OCI-LY1 (cell line): ENCODE results near the gene CELF4.

Experiments
- H2AFZ ChIP-seq: fragments of 200-600 bp; sonication (generic), shearing (Covaris generic); 2 replicates; pipeline ENCODE4 v1.6.0; 2014; ENCODE audit warnings: antibody characterized with exemption, mild to moderate bottlenecking, low read length
- H3F3A ChIP-seq: fragments of 200-600 bp; sonication (generic), shearing (Covaris generic); 2 replicates; pipeline ENCODE4 v1.6.0; 2014; ENCODE audit warnings: mild to moderate bottlenecking, antibody characterized with exemption, low read length, moderate library complexity; ENCODE audit not compliant: insufficient read depth
- H3K27ac ChIP-seq: fragments of 200-600 bp; sonication (generic); 2 replicates; pipeline ENCODE4 v1.5.1; 2014; ENCODE audit warnings: low read length, mixed run types, mild to moderate bottlenecking, low read depth; ENCODE audit not compliant: poor library complexity, severe bottlenecking
- H3K27me3 ChIP-seq: fragments of 200-600 bp; sonication (generic); 2 replicates; pipeline ENCODE4 v1.6.0; 2014; ENCODE audit warnings: antibody characterized with exemption, mild to moderate bottlenecking, low read length, moderate library complexity; ENCODE audit not compliant: insufficient read depth
- H3K36me3 ChIP-seq: fragments of 200-600 bp; sonication (generic); 2 replicates; pipeline ENCODE4 v1.6.1; 2014; ENCODE audit warnings: mild to moderate bottlenecking, antibody characterized with exemption, low read length, moderate library complexity, mixed read lengths; ENCODE audit not compliant: insufficient read depth
- H3K4me1 ChIP-seq: fragments of 200-600 bp; sonication (generic); 2 replicates; pipeline ENCODE4 v1.5.1; 2014; ENCODE audit warnings: mild to moderate bottlenecking, low read length, moderate library complexity; ENCODE audit not compliant: insufficient read depth, severe bottlenecking
- H3K4me2 ChIP-seq: fragments of 200-600 bp; sonication (generic), shearing (Covaris generic); 2 replicates; pipeline ENCODE4 v1.6.1; 2014; ENCODE audit warnings: low read length
- H3K4me3 ChIP-seq: fragments of 200-600 bp; sonication (generic); 2 replicates; pipeline ENCODE4 v1.5.1; 2014; ENCODE audit warnings: low read length, low read depth, mild to moderate bottlenecking, mixed read lengths; ENCODE audit not compliant: poor library complexity, severe bottlenecking
- H3K79me2 ChIP-seq: fragments of 200-600 bp; shearing (Covaris generic); 2 replicates; pipeline ENCODE4 v1.6.1; 2016; ENCODE audit warnings: mixed run types, low read length, mixed read lengths; ENCODE audit not compliant: insufficient read depth
- H3K9ac ChIP-seq: fragments of 200-600 bp; sonication (generic), shearing (Covaris generic); 2 replicates; pipeline ENCODE4 v1.6.1; 2014; ENCODE audit warnings: mild to moderate bottlenecking, low read length, mixed read lengths
- H3K9me2 ChIP-seq: fragments of 200-600 bp; sonication (generic), shearing (Covaris generic); 2 replicates; pipeline ENCODE4 v1.6.1; 2014; ENCODE audit warnings: low read depth, mild to moderate bottlenecking, low read length, mixed read lengths
- H3K9me3 ChIP-seq: fragments of 200-600 bp; shearing (Covaris generic); 2 replicates; pipeline ENCODE4 v1.6.1; 2014; ENCODE audit warnings: low read length, mixed read lengths
- H4K20me1 ChIP-seq: fragments of 200-600 bp; sonication (generic), shearing (Covaris generic); 2 replicates; pipeline ENCODE4 v1.6.0; 2016; ENCODE audit warnings: mild to moderate bottlenecking, low read length; ENCODE audit not compliant: insufficient read depth
- EZH2 ChIP-seq: fragments of 200-600 bp; sonication (generic), shearing (Covaris generic); IDR thresholded peaks from 2 replicates; pipeline ENCODE4 v1.8.0; 2017; ENCODE audit warnings: borderline replicate concordance, mixed run types, mild to moderate bottlenecking, antibody characterized with exemption, low read length, moderate library complexity, mixed read lengths
- TF ChIP-seq, protein P1 (sequence below): fragments of 200-600 bp; sonication (generic), shearing (Covaris generic); IDR thresholded peaks from 2 replicates; pipeline ENCODE4 v1.5.1; 2017; ENCODE audit warnings: mild to moderate bottlenecking, antibody characterized with exemption, low read length, moderate library complexity, mixed read lengths

Gene CELF4

DNA sequence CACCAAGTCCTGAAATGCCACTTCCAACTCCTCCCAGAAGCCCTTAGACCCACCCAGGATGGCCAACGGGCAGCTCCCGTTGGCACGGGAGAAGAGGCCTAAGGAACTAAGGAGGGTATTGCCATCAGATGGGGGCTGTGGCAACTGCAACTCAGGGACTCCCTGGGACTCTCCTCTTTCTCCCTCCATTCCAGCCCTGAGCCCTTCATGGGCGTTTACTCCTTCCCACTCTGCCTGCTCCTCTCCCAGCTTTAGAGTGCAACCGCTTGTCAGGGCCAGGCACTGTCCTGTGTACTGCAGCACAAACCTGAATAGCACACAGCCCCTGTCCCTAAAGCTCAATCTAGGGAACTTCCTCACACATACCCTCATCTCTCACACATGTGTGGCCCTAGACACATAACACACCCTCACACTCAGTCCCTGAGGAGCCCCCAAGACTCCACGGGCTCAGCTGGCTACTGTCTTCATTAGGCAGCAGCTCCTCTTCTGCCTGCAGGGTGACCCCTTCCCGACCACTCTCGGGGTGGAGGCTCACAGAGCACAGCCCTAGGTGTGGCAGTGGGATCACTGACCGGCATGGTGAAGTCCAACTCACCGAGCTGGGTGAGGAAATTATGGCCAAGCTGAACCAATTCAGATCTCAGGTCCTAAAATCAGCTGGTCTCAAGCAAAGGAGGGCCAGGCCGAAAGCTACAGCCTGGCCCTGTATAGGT, 316.3 kb downstream of the CELF4 start:
- Histone ChIP-seq H4K20me1 (no peaks in the 10 kb centered on the region), H3K36me3 (no peaks in the 10 kb centered on the region), H3K9me2 (no peaks in the 10 kb centered on the region), H3K79me2 (no peaks in the 10 kb centered on the region), H3K27ac (no peak overlapping the region), H3K9ac (no peak overlapping the region), H3K27me3 (no peaks in the 10 kb centered on the region), H3K9me3 (no peaks in the 10 kb centered on the region), H3F3A (no peaks in the 10 kb centered on the region), H3K4me1 (no peaks in the 10 kb centered on the region), H2AFZ (no peak overlapping the region), H3K4me2 (no peak overlapping the region), H3K4me3 (no peak overlapping the region)
- TF ChIP-seq, protein P1, sequence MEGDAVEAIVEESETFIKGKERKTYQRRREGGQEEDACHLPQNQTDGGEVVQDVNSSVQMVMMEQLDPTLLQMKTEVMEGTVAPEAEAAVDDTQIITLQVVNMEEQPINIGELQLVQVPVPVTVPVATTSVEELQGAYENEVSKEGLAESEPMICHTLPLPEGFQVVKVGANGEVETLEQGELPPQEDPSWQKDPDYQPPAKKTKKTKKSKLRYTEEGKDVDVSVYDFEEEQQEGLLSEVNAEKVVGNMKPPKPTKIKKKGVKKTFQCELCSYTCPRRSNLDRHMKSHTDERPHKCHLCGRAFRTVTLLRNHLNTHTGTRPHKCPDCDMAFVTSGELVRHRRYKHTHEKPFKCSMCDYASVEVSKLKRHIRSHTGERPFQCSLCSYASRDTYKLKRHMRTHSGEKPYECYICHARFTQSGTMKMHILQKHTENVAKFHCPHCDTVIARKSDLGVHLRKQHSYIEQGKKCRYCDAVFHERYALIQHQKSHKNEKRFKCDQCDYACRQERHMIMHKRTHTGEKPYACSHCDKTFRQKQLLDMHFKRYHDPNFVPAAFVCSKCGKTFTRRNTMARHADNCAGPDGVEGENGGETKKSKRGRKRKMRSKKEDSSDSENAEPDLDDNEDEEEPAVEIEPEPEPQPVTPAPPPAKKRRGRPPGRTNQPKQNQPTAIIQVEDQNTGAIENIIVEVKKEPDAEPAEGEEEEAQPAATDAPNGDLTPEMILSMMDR, result no peak
- TF ChIP-seq EZH2, result no peak

DNA sequence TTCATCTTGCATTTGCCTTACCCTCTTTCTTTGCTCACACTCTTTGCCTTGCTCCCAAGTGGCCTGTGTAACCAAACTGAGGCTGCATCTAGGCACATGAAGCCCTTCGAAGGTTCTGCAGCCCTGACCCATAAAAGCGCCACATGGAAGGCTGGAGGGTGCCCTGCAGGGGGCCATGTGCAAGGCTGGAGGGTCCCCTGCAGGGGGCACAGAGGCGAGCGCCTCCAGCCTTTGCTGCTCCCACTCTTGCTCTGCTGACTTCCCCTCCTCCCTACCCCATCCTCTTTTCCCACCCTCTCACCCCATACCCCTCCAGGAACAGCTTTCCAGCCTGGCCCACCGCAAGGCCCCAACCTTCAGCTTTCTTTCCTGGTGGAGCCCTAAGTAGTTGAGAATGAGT, 317.3 kb downstream of the CELF4 start:
- H3K9me3 ChIP-seq, result no peaks in the 10 kb centered on the region
- no peak overlapping the region for H3K4me3 ChIP-seq
- no peak for TF ChIP-seq EZH2
- TF ChIP-seq, protein P1, result no peak
- H3K79me2 ChIP-seq, result no peaks in the 10 kb centered on the region
- H3K27ac ChIP-seq, result no peak overlapping the region
- H2AFZ ChIP-seq, result no peak overlapping the region
- no peaks in the 10 kb centered on the region for H3F3A ChIP-seq
- H3K36me3 ChIP-seq, result no peaks in the 10 kb centered on the region
- H3K4me2 ChIP-seq, result no peak overlapping the region
- no peaks in the 10 kb centered on the region for H3K4me1 ChIP-seq
- no peaks in the 10 kb centered on the region for H3K9me2 ChIP-seq
- no peaks in the 10 kb centered on the region for H3K27me3 ChIP-seq
- H3K9ac ChIP-seq, result no peak overlapping the region
- H4K20me1 ChIP-seq, result no peaks in the 10 kb centered on the region

DNA sequence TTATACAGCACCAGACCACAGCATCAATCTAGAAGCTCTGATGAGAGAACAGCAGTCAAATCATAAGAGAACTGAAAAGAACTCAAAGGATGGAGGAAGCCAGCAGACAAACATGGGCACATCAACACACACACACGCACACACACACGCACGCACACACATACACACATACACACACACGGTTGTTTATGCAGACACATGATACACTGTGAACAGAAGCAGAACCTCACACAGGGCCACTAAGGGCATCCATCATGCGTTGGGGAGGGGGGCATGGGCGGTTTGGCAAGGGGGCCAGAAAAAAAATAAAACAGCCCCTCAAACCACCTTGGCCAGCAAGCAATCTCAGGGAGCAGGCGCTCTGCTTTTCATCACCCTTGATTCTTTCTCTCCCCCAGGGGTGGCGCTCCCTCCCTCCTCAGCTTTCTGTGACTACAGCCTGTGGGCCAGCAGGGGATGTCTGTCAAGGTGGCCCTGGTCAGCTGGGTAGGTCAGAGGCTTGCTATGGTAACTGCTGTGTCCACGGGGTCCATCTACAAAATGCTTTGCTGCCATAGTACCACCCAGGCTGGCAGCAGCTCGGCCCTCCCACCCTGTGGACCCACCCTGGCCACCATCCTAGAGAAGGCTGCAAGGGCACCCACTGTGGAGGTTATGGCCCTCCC, 318.0 kb downstream of the CELF4 start:
- Histone ChIP-seq H3F3A (no peaks in the 10 kb centered on the region), H4K20me1 (no peaks in the 10 kb centered on the region), H3K4me2 (no peak overlapping the region), H2AFZ (no peak overlapping the region), H3K4me1 (no peaks in the 10 kb centered on the region), H3K36me3 (no peaks in the 10 kb centered on the region), H3K79me2 (no peaks in the 10 kb centered on the region), H3K9me3 (no peaks in the 10 kb centered on the region), H3K4me3 (no peak overlapping the region), H3K27me3 (no peaks in the 10 kb centered on the region), H3K9ac (no peak overlapping the region), H3K27ac (no peak overlapping the region), H3K9me2 (no peaks in the 10 kb centered on the region)
- no peak for TF ChIP-seq EZH2
- TF ChIP-seq, protein P1, result no peak
